GM19397 (cell line): ENCODE results near the gene ZNF883.
A peak's percentile ranks its signal among the peaks of the same experiment; 100 is the strongest.
"Not testable (repeated sequence)": the region's sequence is repeated elsewhere in the genome, so short reads cannot be mapped to it uniquely, and the experiment has no call there.

Source experiments
- ATAC-seq: cut with Tn5 transposase; IDR thresholded peaks from one replicate; pipeline ENCODE4 v1.9.1; 2021; ENCODE audit warnings: mild to moderate bottlenecking, moderate library complexity; ENCODE audit not compliant: unreplicated experiment

ZNF883 gene

GRCh38 chr9:113011911-113012381, at the start of gene ZNF883:
Gene ZNF883 (minus strand): TSS chr9:113012192.
- ATAC-seq = no peak

GRCh38 chr9:113061072-113061850, 49.3 kb upstream of the ZNF883 start:
- not testable (repeated sequence) for ATAC-seq

- not testable (repeated sequence) for ATAC-seq
Measured at GRCh38 chr9:113059581-113060284, 47.7 kb upstream of the ZNF883 start.

GRCh38 chr9:113057193-113057592, 45.2 kb upstream of the ZNF883 start:
- no peak for ATAC-seq

- peak; percentile 98 for ATAC-seq
Measured at GRCh38 chr9:113056191-113057106, 44.5 kb upstream of the ZNF883 start, which contains the start of gene ZFP37. Gene ZFP37 (minus strand): TSS chr9:113056724. CDS start chr9:113056688, 36 bp downstream.

- ATAC-seq = no peak
Measured at GRCh38 chr9:113042884-113043657, 31.1 kb upstream of the ZNF883 start.

GRCh38 chr9:113026200-113026599, 14.2 kb upstream of the ZNF883 start:
- ATAC-seq = no peak

- ATAC-seq = no peak
Measured at GRCh38 chr9:113018247-113018646, 6.3 kb upstream of the ZNF883 start.

GRCh38 chr9:113012492-113012891, 500 bp upstream of the ZNF883 start:
- ATAC-seq = no peak

- no peak for ATAC-seq
Measured at GRCh38 chr9:113005777-113006176, 6.2 kb downstream of the ZNF883 start.

GRCh38 chr9:112997236-112997941, 14.6 kb downstream of the ZNF883 start:
- ATAC-seq = no peak

- no peak for ATAC-seq
Measured at GRCh38 chr9:112971415-112971814, 40.6 kb downstream of the ZNF883 start.

- no peak for ATAC-seq
Measured at GRCh38 chr9:112970939-112971338, 41.1 kb downstream of the ZNF883 start.

- no peak for ATAC-seq
Measured at GRCh38 chr9:112969730-112970129, 42.3 kb downstream of the ZNF883 start.

GRCh38 chr9:112955550-112955949, 56.4 kb downstream of the ZNF883 start:
- no peak for ATAC-seq

GRCh38 chr9:112945620-112946208, 66.3 kb downstream of the ZNF883 start:
- no peak for ATAC-seq

GRCh38 chr9:112939418-112939817, 72.6 kb downstream of the ZNF883 start:
- ATAC-seq = no peak

- no peak for ATAC-seq
Measured at GRCh38 chr9:112933696-112934095, 78.3 kb downstream of the ZNF883 start.

GRCh38 chr9:112925058-112925641, 86.8 kb downstream of the ZNF883 start:
- ATAC-seq = no peak
